Astrocyte (in vitro differentiated cells and primary cell): ENCODE data around the gene WDR36.

Experiments
- EZH2 ChIP-seq: IDR thresholded peaks from 2 replicates; pipeline ENCODE4 v1.6.1; 2012; ENCODE audit warnings: mild to moderate bottlenecking, low read length, inconsistent platforms; ENCODE audit not compliant: insufficient read depth
- TF ChIP-seq, protein P1 (sequence below): IDR thresholded peaks from 2 replicates; pipeline ENCODE4 v1.5.1; 2011; ENCODE audit warnings: low read depth, mild to moderate bottlenecking, inconsistent platforms, low read length, moderate library complexity; ENCODE audit not compliant: insufficient read depth

DNA sequence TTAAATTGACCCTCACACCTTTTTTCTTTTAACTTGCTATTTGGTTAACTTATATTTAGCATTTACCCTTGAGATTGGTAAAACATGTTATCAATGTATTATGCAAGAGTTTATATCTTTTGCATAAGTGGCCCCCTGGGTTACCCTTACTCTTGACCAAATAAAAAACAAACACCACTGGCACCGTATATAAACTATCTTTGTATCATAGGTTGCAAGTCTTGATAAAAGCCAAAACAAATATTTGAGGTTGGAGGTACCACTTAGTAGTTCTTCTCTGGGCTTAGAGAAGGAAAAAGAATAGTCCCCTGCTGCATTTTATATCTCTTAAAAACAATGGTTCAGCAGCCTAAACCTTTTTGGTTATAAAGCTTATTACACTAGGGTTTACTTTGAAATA, 61.3 kb downstream of the WDR36 start:
- TF ChIP-seq, protein P1, sequence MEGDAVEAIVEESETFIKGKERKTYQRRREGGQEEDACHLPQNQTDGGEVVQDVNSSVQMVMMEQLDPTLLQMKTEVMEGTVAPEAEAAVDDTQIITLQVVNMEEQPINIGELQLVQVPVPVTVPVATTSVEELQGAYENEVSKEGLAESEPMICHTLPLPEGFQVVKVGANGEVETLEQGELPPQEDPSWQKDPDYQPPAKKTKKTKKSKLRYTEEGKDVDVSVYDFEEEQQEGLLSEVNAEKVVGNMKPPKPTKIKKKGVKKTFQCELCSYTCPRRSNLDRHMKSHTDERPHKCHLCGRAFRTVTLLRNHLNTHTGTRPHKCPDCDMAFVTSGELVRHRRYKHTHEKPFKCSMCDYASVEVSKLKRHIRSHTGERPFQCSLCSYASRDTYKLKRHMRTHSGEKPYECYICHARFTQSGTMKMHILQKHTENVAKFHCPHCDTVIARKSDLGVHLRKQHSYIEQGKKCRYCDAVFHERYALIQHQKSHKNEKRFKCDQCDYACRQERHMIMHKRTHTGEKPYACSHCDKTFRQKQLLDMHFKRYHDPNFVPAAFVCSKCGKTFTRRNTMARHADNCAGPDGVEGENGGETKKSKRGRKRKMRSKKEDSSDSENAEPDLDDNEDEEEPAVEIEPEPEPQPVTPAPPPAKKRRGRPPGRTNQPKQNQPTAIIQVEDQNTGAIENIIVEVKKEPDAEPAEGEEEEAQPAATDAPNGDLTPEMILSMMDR, result no peak
- TF ChIP-seq EZH2, result no peak
